ENCODE measurements around the gene CFAP54. TPM values are rescaled to one million over a fixed set of nuclear protein-coding genes. Genes with fewer than 3 reads are reported as not detected.

Gene CFAP54
- total and polyA plus RNA-seq, 2 donors from 2014 or later, result 0.13 to 6.6 TPM

- H3K9me3 ChIP-seq (ENCODE audit: control insufficient read depth in 2 of 3, insufficient read depth in 1 of 3, low read length in 3 of 3), result no peaks in the 10 kb centered on the region
- no peak overlapping the region for H3K9ac ChIP-seq (ENCODE audit: low read length in 3 of 3)
- H3K4me1 ChIP-seq (ENCODE audit: control insufficient read depth in 2 of 3, insufficient read depth in 2 of 3, low read depth in 1 of 3, low read length in 3 of 3), result peaks cover 6 to 16% (median 8%) of the 10 kb centered on the region in 3 donors
- H3K27ac ChIP-seq (ENCODE audit: low read depth in 2 of 2, low read length in 2 of 2), result no peak overlapping the region
- no peaks in the 10 kb centered on the region for H3K36me3 ChIP-seq (ENCODE audit: control insufficient read depth in 2 of 3, insufficient read depth in 3 of 3, low read length in 3 of 3)
- TF ChIP-seq, protein P1, sequence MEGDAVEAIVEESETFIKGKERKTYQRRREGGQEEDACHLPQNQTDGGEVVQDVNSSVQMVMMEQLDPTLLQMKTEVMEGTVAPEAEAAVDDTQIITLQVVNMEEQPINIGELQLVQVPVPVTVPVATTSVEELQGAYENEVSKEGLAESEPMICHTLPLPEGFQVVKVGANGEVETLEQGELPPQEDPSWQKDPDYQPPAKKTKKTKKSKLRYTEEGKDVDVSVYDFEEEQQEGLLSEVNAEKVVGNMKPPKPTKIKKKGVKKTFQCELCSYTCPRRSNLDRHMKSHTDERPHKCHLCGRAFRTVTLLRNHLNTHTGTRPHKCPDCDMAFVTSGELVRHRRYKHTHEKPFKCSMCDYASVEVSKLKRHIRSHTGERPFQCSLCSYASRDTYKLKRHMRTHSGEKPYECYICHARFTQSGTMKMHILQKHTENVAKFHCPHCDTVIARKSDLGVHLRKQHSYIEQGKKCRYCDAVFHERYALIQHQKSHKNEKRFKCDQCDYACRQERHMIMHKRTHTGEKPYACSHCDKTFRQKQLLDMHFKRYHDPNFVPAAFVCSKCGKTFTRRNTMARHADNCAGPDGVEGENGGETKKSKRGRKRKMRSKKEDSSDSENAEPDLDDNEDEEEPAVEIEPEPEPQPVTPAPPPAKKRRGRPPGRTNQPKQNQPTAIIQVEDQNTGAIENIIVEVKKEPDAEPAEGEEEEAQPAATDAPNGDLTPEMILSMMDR (IDR thresholded peaks at IDR 0.05; ENCODE audit: borderline replicate concordance, extremely low read depth, insufficient read depth), result no peak
- H3K4me3 ChIP-seq (ENCODE audit: low read length in 3 of 3), result no peak overlapping the region
- intact Hi-C loops (cut with DNase I), result no loop called here
- H3K27me3 ChIP-seq (ENCODE audit: control insufficient read depth, insufficient read depth, low read length), result no peaks in the 10 kb centered on the region
- DNase-seq, result no peak
- FAIRE-seq, result no peak
Observed at GRCh38 chr12:96912261-96912660, 422.9 kb downstream of the CFAP54 start.

GRCh38 chr12:96912943-96913342 is 423.6 kb downstream of the CFAP54 start:
- no peaks in the 10 kb centered on the region for H3K27me3 ChIP-seq (ENCODE audit: control insufficient read depth, insufficient read depth, low read length)
- H3K27ac ChIP-seq (ENCODE audit: low read depth in 2 of 2, low read length in 2 of 2), result no peak overlapping the region
- intact Hi-C loops (cut with DNase I), result no loop called here
- H3K9me3 ChIP-seq (ENCODE audit: control insufficient read depth in 2 of 3, insufficient read depth in 1 of 3, low read length in 3 of 3), result no peaks in the 10 kb centered on the region
- H3K9ac ChIP-seq (ENCODE audit: low read length in 3 of 3), result no peak overlapping the region
- no peaks in the 10 kb centered on the region for H3K36me3 ChIP-seq (ENCODE audit: control insufficient read depth in 2 of 3, insufficient read depth in 3 of 3, low read length in 3 of 3)
- H3K4me3 ChIP-seq (ENCODE audit: low read length in 3 of 3), result no peak overlapping the region
- DNase-seq (no peak), FAIRE-seq (no peak)
- TF ChIP-seq, protein P1 (IDR thresholded peaks at IDR 0.05; ENCODE audit: borderline replicate concordance, extremely low read depth, insufficient read depth), result no peak
- peaks cover 4 to 15% (median 6%) of the 10 kb centered on the region in 3 donors for H3K4me1 ChIP-seq (ENCODE audit: control insufficient read depth in 2 of 3, insufficient read depth in 2 of 3, low read depth in 1 of 3, low read length in 3 of 3)

DNA sequence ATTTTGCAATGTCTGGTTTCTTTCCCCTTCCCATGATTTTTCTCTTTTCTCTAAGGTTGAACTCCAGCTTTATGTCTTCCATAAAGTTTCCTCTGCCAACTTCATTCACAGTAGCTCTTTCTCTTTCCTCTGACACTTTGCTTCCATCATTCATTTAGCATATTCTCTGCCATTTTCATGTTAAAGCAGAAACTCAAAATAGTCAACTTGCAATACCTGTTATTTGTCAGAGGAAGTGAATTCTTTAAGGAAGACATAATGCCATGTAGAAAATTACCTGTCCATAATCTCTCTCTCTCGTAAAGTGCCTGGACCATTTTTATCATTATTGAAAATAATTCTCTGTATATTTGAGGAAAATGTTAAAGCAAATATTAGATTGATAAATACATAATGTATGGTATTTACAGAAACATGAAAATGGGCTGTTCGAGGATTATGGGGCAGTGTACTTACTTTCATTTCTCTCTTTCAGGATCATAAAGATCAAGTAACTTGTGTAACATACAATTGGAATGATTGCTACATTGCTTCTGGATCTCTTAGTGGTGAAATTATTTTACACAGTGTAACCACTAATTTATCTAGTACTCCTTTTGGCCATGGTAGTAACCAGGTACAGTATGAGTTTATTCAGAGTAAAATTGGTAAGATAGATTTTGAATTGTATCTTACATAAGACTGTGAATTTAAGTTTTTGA is 430.3 kb downstream of the CFAP54 start:
- H3K27ac ChIP-seq (ENCODE audit: low read depth in 2 of 2, low read length in 2 of 2), result no peak overlapping the region
- H3K9ac ChIP-seq (ENCODE audit: low read length in 3 of 3), result no peak overlapping the region
- peaks cover 0 to 3% (median 0%) of the 10 kb centered on the region in 3 donors for H3K36me3 ChIP-seq (ENCODE audit: control insufficient read depth in 2 of 3, insufficient read depth in 3 of 3, low read length in 3 of 3)
- H3K4me1 ChIP-seq (ENCODE audit: control insufficient read depth in 2 of 3, insufficient read depth in 2 of 3, low read depth in 1 of 3, low read length in 3 of 3), result no peaks in the 10 kb centered on the region
- TF ChIP-seq, protein P1 (IDR thresholded peaks at IDR 0.05; ENCODE audit: borderline replicate concordance, extremely low read depth, insufficient read depth), result no peak
- no peaks in the 10 kb centered on the region for H3K9me3 ChIP-seq (ENCODE audit: control insufficient read depth in 2 of 3, insufficient read depth in 1 of 3, low read length in 3 of 3)
- H3K4me3 ChIP-seq (ENCODE audit: low read length in 3 of 3), result no peak overlapping the region
- no peaks in the 10 kb centered on the region for H3K27me3 ChIP-seq (ENCODE audit: control insufficient read depth, insufficient read depth, low read length)
- DNase-seq, result no peak
- no peak for FAIRE-seq
- intact Hi-C loops (cut with DNase I), result no loop called here

Other genes starting within 250 kb of the CFAP54 start
- gene CDK17, start 89.1 kb upstream of the CFAP54 start, total RNA-seq, result 35.7 TPM
- gene CDK17, start 89.1 kb upstream of the CFAP54 start, polyA plus RNA-seq (ENCODE audit: insufficient read depth, low read depth, low replicate concordance), result 6.6 TPM

All from kidney (tissue), 14 donors.